Fibroblast of lung (primary cell): ENCODE data around the gene CCDC197.

Experiments
- EZH2 ChIP-seq: IDR thresholded peaks from 2 replicates; pipeline ENCODE4 v1.5.1; 2012; ENCODE audit warnings: low read length, control low read depth, mild to moderate bottlenecking; ENCODE audit errors: missing control alignments
- TF ChIP-seq, protein P1 (sequence below), 2 donors: IDR thresholded peaks in 1 of 2; conservative IDR thresholded peaks in 1 of 2; 1 replicate in 1 of 2; 2 replicates in 1 of 2; pipeline ENCODE4 v1.5.1; 2011 to 2012; ENCODE audit warnings: low read length in 2 of 2, control low read depth in 1 of 2, inconsistent platforms in 1 of 2, low read depth in 1 of 2, mild to moderate bottlenecking in 1 of 2

DNA sequence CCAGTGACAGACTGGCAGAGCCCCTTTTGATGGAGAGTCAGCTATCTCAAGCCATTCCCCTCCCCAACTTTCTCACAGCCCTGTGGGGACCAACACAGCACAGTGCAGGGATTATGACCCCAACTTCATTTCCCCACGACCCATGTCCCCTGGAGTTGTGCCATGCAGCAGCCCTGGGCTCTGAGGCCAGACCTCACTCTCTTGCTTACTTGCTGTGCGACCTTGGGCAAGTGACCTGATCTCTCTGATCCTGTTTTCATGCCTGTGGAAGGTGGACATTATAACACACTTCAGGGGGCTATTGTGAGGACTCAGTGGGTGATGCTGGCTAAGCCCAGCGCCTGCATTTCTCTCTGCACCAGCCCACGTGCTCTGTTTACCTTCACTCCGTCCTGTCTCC, 43.1 kb downstream of the CCDC197 start:
- TF ChIP-seq, protein P1, sequence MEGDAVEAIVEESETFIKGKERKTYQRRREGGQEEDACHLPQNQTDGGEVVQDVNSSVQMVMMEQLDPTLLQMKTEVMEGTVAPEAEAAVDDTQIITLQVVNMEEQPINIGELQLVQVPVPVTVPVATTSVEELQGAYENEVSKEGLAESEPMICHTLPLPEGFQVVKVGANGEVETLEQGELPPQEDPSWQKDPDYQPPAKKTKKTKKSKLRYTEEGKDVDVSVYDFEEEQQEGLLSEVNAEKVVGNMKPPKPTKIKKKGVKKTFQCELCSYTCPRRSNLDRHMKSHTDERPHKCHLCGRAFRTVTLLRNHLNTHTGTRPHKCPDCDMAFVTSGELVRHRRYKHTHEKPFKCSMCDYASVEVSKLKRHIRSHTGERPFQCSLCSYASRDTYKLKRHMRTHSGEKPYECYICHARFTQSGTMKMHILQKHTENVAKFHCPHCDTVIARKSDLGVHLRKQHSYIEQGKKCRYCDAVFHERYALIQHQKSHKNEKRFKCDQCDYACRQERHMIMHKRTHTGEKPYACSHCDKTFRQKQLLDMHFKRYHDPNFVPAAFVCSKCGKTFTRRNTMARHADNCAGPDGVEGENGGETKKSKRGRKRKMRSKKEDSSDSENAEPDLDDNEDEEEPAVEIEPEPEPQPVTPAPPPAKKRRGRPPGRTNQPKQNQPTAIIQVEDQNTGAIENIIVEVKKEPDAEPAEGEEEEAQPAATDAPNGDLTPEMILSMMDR (conservative IDR thresholded peaks at IDR 0.05 in 1 of 2, IDR thresholded peaks at IDR 0.05 in 1 of 2; ENCODE audit: low read depth in 1 of 2, low read length in 2 of 2), result no peak
- TF ChIP-seq EZH2, result no peak
